H9 (cell line): Measurements from ENCODE around the gene PHLPP2. TPM values are rescaled to one million over a fixed set of nuclear protein-coding genes. Genes with fewer than 3 reads are reported as not detected.

Source experiments
- DNase-seq: peaks from one replicate; pipeline ENCODE4 v3.0.0-alpha.2; 2017
- H2AFZ ChIP-seq: one replicate; pipeline ENCODE4 v1.6.1; 2013; ENCODE audit warnings: mild to moderate bottlenecking, low read length, control low read depth, moderate library complexity
- H2AK5ac ChIP-seq: 2 replicates; pipeline ENCODE4 v1.6.1; 2013; ENCODE audit warnings: low read length, control low read depth, mixed read lengths; ENCODE audit not compliant: insufficient read length
- H2BK120ac ChIP-seq: one replicate; pipeline ENCODE4 v1.6.1; 2013; ENCODE audit warnings: low read depth, mild to moderate bottlenecking, low read length, control low read depth, inconsistent platforms; ENCODE audit not compliant: poor library complexity, severe bottlenecking
- H2BK12ac ChIP-seq: 2 replicates; pipeline ENCODE4 v1.6.1; 2013; ENCODE audit warnings: low read length, control low read depth, mixed read lengths, low read depth; ENCODE audit not compliant: insufficient read length
- H2BK15ac ChIP-seq: 2 replicates; pipeline ENCODE4 v1.6.1; 2013; ENCODE audit warnings: low read depth, low read length, control low read depth
- H2BK20ac ChIP-seq: one replicate; pipeline ENCODE4 v1.6.1; 2013; ENCODE audit warnings: low read depth, mild to moderate bottlenecking, low read length, control low read depth, inconsistent platforms; ENCODE audit not compliant: poor library complexity, severe bottlenecking
- H2BK5ac ChIP-seq: 2 replicates; pipeline ENCODE4 v1.6.1; 2013; ENCODE audit warnings: low read length, control low read depth, mixed read lengths; ENCODE audit not compliant: insufficient read length
- H3K14ac ChIP-seq: 2 replicates; pipeline ENCODE4 v1.6.1; 2013; ENCODE audit warnings: low read length, control low read depth; ENCODE audit not compliant: insufficient read depth
- H3K18ac ChIP-seq: 2 replicates; pipeline ENCODE4 v1.6.1; 2013; ENCODE audit warnings: low read depth, mild to moderate bottlenecking, mixed read lengths, low read length, control low read depth; ENCODE audit not compliant: insufficient read length
- H3K23ac ChIP-seq: 2 replicates; pipeline ENCODE4 v1.6.1; 2013; ENCODE audit warnings: low read length, control low read depth, mixed read lengths, low read depth; ENCODE audit not compliant: insufficient read length
- H3K23me2 ChIP-seq: 2 replicates; pipeline ENCODE4 v1.6.1; 2013; ENCODE audit warnings: low read depth, mild to moderate bottlenecking, mixed read lengths, low read length, control low read depth; ENCODE audit not compliant: insufficient read length, poor library complexity, severe bottlenecking
- H3K27ac ChIP-seq: 2 replicates; pipeline ENCODE4 v1.5.1; 2013; ENCODE audit warnings: low read length, control low read depth, mixed read lengths, low read depth; ENCODE audit not compliant: insufficient read length
- H3K27me3 ChIP-seq: 2 replicates; pipeline ENCODE4 v1.6.1; 2013; ENCODE audit warnings: low read length, control low read depth, inconsistent platforms; ENCODE audit not compliant: insufficient read depth
- H3K4ac ChIP-seq: 2 replicates; pipeline ENCODE4 v1.6.1; 2013; ENCODE audit warnings: low read depth, mild to moderate bottlenecking, control low read depth, inconsistent platforms, low read length, moderate library complexity
- H3K4me1 ChIP-seq: 2 replicates; pipeline ENCODE4 v1.6.1; 2013; ENCODE audit warnings: low read length, control low read depth, inconsistent platforms; ENCODE audit not compliant: insufficient read depth
- H3K4me2 ChIP-seq: 2 replicates; pipeline ENCODE4 v1.6.1; 2013; ENCODE audit warnings: low read length, control low read depth, mixed read lengths; ENCODE audit not compliant: insufficient read length, insufficient read depth
- H3K56ac ChIP-seq: 2 replicates; pipeline ENCODE4 v1.6.1; 2013; ENCODE audit warnings: low read depth, mild to moderate bottlenecking, mixed read lengths, low read length, control low read depth; ENCODE audit not compliant: insufficient read length
- H3K79me1 ChIP-seq: 2 replicates; pipeline ENCODE4 v1.6.1; 2013; ENCODE audit warnings: low read depth, mild to moderate bottlenecking, moderate library complexity, low read length, control low read depth, inconsistent platforms; ENCODE audit not compliant: insufficient read depth, poor library complexity, severe bottlenecking
- H3K79me2 ChIP-seq: 2 replicates; pipeline ENCODE4 v1.6.1; 2013; ENCODE audit warnings: low read length, control low read depth, inconsistent platforms; ENCODE audit not compliant: insufficient read depth
- H3K9ac ChIP-seq: 2 replicates; pipeline ENCODE4 v1.6.1; 2013; ENCODE audit warnings: low read length, control low read depth, mixed read lengths; ENCODE audit not compliant: insufficient read length; ENCODE audit errors: extremely low read depth
- H3K9me3 ChIP-seq: one replicate; pipeline ENCODE4 v1.6.1; 2013; ENCODE audit warnings: low read depth, low read length, inconsistent platforms; ENCODE audit not compliant: control insufficient read depth
- H3T11ph ChIP-seq: one replicate; pipeline ENCODE4 v1.6.1; 2013; ENCODE audit warnings: mild to moderate bottlenecking, low read length, control low read depth, inconsistent platforms
- H4K20me1 ChIP-seq: one replicate; pipeline ENCODE4 v1.6.1; 2013; ENCODE audit not compliant: control insufficient read depth, insufficient read length, insufficient read depth
- H4K5ac ChIP-seq: 2 replicates; pipeline ENCODE4 v1.6.1; 2013; ENCODE audit warnings: low read depth, mild to moderate bottlenecking, mixed read lengths, low read length, control low read depth; ENCODE audit not compliant: insufficient read length
- H4K8ac ChIP-seq: replicated peaks from 2 replicates; pipeline ENCODE4 v1.6.1; 2013; ENCODE audit warnings: low read length, control low read depth, mixed read lengths, low read depth; ENCODE audit not compliant: insufficient read length
- H4K91ac ChIP-seq: 2 replicates; pipeline ENCODE4 v1.6.1; 2013; ENCODE audit warnings: low read depth, mild to moderate bottlenecking, moderate library complexity, mixed read lengths, low read length, control low read depth; ENCODE audit not compliant: insufficient read length
- H3K27ac Mint-ChIP-seq, 3 experiments: 2 replicates in 2 of 3; 3 replicates in 1 of 3; pipeline ENCODE4 v1.8.0; 2020 to 2021; ENCODE audit warnings: mixed read lengths in 3 of 3, mild to moderate bottlenecking in 1 of 3, moderate library complexity in 1 of 3
- H3K27me3 Mint-ChIP-seq: 2 replicates; pipeline ENCODE4 v1.8.0; 2021; ENCODE audit warnings: low read depth, mild to moderate bottlenecking, moderate library complexity, mixed read lengths
- H3K36me3 Mint-ChIP-seq, 3 experiments: 2 replicates in 2 of 3; 3 replicates in 1 of 3; pipeline ENCODE4 v1.8.0; 2020 to 2021; ENCODE audit warnings: low read depth in 3 of 3, mixed read lengths in 3 of 3; ENCODE audit not compliant: insufficient read depth in 1 of 3
- H3K4me1 Mint-ChIP-seq, 2 experiments: 2 replicates each; pipeline ENCODE4 v1.8.0; 2020; ENCODE audit warnings: mixed read lengths in 2 of 2
- H3K4me3 Mint-ChIP-seq, 2 experiments: 2 replicates in 1 of 2; 3 replicates in 1 of 2; pipeline ENCODE4 v1.8.0; 2020 to 2021; ENCODE audit warnings: mild to moderate bottlenecking in 2 of 2, mixed read lengths in 2 of 2, moderate library complexity in 1 of 2
- H3K9me3 Mint-ChIP-seq, 2 experiments: 2 replicates in 1 of 2; 3 replicates in 1 of 2; pipeline ENCODE4 v1.8.0; 2020; ENCODE audit warnings: mild to moderate bottlenecking in 2 of 2, mixed read lengths in 2 of 2, moderate library complexity in 1 of 2
- WGBS: extraction: QIAGEN DNeasy Blood & Tissue Kit; methylation state at CpG from one replicate; pipeline ENCODE4 v1.1.7; 2013; ENCODE audit warnings: missing lambda C conversion rate, low lambda C conversion rate, mixed read lengths; ENCODE audit not compliant: insufficient read length; ENCODE audit errors: extremely low coverage; 5-methylcytosine and 5-hydroxymethylcytosine counted together
- total RNA-seq: library from RNA; stranded (reverse); gene quantifications from 2 replicates; pipeline ENCODE4 v1.2.1, GENCODE V29; 2021
- TF ChIP-seq, protein P1 (sequence below): fragments of 200-600 bp; sonication (generic); conservative IDR thresholded peaks from 3 replicates; pipeline ENCODE4 v1.8.0; 2021; ENCODE audit warnings: antibody characterized with exemption, mild to moderate bottlenecking

Gene PHLPP2
- total RNA-seq, 1 experiment from 2014 or later = 23.2 TPM

GRCh38 chr16:71708696-71709095 lies 15.8 kb downstream of the PHLPP2 start:
- Histone ChIP-seq H3T11ph (no peak overlapping the region), H2BK20ac (no peak overlapping the region), H2AFZ (no peak overlapping the region), H3K23ac (no peak overlapping the region), H3K9me3 (no peaks in the 10 kb centered on the region), H4K8ac (no peak overlapping the region), H2BK5ac (no peak overlapping the region), H4K5ac (no peak overlapping the region), H3K23me2 (no peaks in the 10 kb centered on the region), H4K91ac (no peak overlapping the region), H3K9ac (no peak overlapping the region), H3K4me2 (no peak overlapping the region), H3K79me2 (peaks cover 8% of the 10 kb centered on the region; the same call in 1 of the 2 replicates), H3K4me1 (peaks cover 19% of the 10 kb centered on the region), H3K79me1 (peaks cover 8% of the 10 kb centered on the region), H2BK15ac (no peak overlapping the region), H3K27me3 (no peaks in the 10 kb centered on the region), H3K56ac (no peak overlapping the region), H3K4ac (no peak overlapping the region), H3K27ac (no peak overlapping the region), H3K18ac (no peak overlapping the region), H2AK5ac (no peak overlapping the region), H2BK12ac (no peak overlapping the region), H2BK120ac (peak overlapping the region; percentile 69), H4K20me1 (no peaks in the 10 kb centered on the region), H3K14ac (no peak overlapping the region)
- H3K4me3 Mint-ChIP-seq = no peak overlapping the region
- TF ChIP-seq, protein P1, sequence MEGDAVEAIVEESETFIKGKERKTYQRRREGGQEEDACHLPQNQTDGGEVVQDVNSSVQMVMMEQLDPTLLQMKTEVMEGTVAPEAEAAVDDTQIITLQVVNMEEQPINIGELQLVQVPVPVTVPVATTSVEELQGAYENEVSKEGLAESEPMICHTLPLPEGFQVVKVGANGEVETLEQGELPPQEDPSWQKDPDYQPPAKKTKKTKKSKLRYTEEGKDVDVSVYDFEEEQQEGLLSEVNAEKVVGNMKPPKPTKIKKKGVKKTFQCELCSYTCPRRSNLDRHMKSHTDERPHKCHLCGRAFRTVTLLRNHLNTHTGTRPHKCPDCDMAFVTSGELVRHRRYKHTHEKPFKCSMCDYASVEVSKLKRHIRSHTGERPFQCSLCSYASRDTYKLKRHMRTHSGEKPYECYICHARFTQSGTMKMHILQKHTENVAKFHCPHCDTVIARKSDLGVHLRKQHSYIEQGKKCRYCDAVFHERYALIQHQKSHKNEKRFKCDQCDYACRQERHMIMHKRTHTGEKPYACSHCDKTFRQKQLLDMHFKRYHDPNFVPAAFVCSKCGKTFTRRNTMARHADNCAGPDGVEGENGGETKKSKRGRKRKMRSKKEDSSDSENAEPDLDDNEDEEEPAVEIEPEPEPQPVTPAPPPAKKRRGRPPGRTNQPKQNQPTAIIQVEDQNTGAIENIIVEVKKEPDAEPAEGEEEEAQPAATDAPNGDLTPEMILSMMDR = no peak
- H3K27ac Mint-ChIP-seq = peak overlapping the region; percentile 97 to 98 (median 97)
- peaks cover 70 to 74% of the 10 kb centered on the region in 2 experiments for H3K4me1 Mint-ChIP-seq
- no peaks in the 10 kb centered on the region for H3K9me3 Mint-ChIP-seq
- H3K36me3 Mint-ChIP-seq = peaks cover 0 to 12% (median 0%) of the 10 kb centered on the region in 3 experiments; a peak in 3 of 7 replicates
- no peak for DNase-seq
- H3K27me3 Mint-ChIP-seq = no peaks in the 10 kb centered on the region
- WGBS = no CpG with 5 or more reads among the region's 2 CpGs
